Left hindlimb (tissue), 1 donor: ENCODE results near the gene LIX1.

Experiments
- DNase-seq: peaks from one replicate; pipeline ENCODE4 v3.0.0-alpha.2; 2018

Gene LIX1

DNA sequence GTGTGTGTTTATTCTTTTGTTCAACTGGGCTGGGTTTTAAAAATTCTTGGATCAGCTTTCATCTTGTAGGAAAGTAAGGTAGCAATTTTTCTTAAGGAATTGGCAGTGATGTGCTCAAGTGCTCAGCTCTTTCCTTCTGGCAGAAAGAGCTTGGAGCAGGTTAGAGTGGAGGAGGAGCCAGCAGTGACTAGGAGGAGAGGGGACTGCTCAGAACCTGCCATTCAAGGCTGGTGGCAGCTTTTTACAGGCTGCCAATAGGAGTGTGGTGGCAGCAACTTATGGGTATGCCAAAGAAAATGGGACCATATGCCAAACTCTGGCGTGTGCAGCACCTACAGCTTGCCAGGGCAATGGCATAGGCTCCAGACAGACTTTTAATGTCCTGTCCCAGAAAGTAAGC is 2.2 kb downstream of the LIX1 start:
- DNase-seq = peak; percentile 43

DNA sequence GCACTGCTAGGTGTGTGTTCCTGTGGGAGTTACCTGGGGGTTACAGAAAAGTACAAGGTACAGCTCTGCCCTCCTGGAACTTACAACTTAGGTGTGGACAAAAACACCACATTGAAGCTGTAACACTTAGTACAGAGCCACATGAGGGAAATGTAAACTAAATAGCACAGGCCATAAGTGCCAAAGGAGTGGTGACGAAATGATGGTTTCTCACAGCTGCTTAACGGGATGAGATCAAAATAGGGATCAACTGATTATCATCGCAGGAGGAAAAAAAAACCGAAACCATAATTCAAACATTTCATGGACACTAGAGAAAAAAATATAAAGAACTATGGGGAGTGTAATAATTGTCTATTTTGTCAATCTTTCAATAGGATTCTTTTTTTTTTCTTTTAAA is 5.9 kb downstream of the LIX1 start:
- DNase-seq = no peak

DNA sequence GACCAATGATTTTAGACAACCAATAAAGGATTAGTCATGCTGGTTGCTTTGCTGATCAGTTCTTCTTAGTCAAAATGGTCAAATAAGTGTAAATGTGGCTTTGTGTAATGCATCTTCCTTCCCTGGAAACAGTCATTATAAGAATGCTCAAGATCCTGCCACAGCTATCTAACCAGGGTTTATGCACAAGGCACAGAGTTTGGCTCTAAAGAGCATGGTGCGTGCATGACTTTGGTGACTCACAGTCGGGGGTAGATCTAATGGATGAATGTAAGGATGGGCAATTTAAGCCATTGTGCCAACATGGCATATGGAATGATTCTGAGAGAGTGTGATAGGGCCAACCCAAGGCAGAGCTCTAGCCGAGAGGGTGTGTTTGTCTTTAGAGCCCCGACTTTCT is 6.5 kb downstream of the LIX1 start:
- no peak for DNase-seq

DNA sequence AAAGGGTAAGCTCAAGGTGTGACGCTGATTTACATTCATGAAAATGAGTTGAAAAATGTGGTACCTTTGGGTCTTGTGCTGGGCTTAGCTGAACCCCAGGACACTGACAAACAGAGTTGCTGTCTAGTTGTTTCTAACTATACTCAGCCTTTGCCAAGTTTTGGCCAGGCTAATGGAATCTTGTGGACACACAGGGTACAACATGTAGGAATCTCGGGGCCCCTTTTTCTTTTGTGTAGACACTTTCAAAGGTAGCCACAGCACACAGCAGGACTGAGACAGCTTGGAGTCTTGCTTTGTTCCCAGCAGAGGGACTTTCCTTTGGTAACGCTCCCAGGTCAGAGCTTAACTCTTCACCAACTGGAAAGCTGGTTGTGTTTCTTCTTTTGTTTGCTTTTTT is 7.8 kb downstream of the LIX1 start:
- no peak for DNase-seq

DNA sequence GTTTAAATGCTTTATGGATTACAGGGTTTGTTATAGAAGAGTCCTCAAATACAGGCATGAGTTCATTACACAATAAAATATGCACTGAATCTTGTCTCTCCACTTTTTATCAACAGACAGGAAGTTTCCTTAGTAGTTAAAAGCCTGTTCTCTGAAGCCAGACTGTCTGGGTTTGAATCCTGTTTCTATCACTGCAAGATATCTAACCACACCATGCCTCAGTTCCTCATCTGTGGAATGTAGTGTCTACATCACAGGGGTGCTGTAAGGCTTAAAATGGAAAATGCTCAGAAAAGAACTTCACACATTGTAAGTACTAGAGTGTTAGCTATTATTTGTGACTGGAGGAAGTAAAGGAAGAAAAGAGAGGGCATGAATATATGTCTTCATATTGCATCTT is 9.3 kb downstream of the LIX1 start:
- no peak for DNase-seq

DNA sequence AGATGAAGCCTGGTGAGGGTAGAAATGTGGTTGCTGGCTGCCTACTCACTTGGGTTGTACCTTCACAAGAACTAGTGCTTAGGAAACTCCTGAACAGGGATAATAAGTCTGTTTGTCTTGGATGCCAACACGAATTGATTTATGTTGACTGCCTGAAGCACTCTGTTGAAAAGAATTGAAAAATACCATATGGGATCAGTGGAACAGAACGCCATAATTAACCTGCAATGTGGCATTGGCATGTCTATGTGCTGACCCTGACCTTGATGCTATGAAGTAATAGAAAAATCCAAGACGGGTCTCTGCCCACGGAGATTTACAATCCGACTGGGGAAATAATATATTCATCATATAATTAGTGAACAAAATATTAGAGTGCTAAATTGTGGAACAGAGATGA is 10.5 kb downstream of the LIX1 start:
- DNase-seq = no peak

DNA sequence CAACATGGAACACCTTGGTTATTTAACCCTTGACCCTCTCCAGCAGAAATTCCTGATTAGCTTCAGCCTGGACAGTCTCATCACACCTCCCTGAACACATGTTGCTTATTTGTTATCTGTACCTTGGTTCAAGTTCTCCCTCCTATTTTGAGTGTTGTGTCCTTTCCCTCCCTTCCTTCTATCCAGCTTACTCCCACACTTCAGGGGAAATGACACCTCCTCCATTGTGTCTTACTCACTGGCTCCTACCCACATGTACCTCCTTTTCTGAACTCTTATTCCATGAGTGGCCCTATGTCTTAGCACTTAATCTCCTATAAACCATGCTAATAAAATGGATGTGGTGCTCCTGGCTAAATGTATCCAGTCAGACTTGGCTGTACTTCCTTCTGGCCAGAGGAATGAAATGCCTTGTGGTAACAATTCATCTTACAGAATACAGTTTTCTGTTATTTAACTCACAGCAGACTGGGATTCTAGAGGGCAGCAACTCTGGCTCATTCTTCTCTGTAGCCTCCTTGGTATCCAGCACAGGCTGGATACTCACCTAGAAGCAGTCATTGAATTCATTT is 11.2 kb downstream of the LIX1 start:
- no peak for DNase-seq

DNA sequence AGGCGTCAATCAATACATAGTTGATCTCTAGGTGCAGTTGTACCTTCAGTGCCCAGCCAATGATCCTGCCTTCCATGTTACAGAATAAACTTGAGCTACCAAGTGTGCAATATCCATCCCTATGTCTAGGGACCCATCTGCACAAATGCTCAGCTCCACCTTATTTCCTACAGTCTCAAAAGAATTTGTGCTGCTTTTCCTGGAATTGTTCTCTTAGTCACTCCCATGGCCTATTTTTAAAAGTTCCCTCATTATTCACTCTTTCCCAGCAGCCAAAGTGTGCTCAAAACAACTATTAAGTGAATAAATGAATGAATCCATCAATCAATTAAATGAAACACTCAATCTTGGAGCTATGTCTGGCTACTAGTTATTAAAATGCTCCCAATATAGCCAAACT is 14.7 kb downstream of the LIX1 start:
- DNase-seq = no peak

DNA sequence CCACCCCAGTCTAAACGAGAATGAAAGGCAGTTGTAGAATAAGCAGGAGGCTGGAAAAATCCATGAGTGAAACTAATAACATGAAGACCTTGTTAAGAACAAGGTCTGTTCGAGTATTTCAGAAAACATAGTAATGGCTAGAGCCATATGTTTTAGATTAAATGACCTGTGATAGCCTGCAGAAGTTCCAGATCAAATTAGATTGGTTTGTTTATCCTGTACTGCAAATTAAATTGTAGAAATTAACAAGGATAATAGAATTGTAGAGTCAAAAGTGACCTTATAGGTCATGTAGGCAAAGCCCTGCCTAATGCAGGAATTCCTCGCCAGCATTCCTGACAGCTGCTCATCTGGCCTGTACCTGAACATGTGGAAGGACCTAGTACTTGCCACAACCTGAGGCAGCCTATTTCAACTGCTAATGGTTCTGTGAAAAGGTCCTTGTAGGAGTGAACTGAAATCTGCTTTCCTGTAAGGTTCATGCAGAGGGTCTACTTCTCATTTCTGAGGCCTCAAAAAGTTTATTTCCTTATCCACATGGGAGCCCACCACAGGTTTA is 17.2 kb downstream of the LIX1 start:
- DNase-seq = no peak

DNA sequence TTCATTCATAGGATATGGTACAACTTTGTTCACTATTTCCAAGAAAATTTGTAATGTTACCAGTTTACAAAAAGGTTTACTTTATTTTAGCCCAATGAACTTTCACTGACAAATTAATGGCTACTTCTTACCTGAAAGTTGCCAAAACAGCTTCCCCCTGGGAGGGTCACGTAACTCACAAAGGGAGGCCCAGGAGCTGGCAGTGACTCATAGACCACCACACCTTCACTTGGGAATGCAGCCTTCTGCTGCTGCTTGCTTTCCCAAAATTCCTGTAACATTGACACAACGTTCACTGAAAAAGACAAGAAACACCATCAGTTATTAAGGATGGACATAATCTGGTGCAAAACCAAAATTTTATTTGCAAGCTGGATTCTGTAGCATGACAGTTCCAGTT is 18.1 kb downstream of the LIX1 start:
- DNase-seq = no peak

DNA sequence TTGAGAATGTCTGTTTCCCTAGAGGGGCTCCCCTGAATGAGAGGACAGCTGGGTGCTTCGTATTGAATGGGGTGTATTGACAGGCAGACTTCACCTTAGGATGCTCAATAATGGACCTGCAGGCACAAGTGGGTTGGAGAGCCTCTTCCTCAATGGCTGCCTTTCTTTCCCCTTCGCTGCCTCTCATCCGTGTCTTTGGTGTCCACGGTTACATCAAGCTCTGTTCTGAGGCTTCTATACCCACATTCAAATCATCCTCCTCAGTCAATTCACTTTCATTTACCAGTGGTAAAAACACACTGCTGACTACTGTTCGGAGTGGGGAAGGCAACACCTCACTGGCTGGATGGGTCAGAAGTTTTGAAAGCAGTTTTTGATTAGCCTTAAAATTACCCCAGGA is 20.6 kb downstream of the LIX1 start:
- DNase-seq = no peak

DNA sequence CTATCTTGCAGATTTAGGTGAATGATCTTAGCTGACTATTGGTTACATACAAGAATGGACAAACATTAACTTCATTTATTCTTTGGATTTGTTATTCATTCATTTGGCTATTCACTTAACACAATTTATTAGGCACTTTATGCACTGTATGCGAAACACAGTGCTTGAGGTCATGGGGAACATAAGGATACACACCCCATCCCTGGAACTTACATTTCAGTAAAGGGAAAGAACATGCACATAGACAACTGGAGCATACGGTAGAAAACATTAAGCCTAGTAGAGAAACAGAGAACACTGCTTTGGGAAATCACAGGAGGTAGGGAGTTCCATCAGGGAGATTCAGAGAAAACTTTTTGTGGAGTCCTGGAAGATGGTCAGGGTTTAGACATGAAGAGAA is 22.2 kb downstream of the LIX1 start:
- DNase-seq = no peak

DNA sequence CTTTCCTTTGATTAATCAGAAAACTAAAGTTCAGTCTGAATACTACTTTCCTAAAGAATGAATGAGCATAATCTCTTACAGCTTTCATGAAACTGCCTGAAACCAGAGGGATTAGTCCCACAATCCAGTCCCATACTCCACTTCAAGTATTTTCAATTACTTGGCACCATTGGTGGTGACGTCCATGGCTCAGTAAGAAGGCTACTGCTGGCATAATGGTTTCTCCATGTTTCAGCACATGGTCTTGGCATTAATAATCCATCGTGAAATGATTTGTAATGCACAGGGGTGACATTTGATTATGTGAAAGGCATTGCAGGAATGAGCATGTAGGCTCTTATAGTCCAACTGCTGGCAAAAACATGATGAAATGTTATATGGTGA is 23.4 kb downstream of the LIX1 start:
- DNase-seq = peak; percentile 52

DNA sequence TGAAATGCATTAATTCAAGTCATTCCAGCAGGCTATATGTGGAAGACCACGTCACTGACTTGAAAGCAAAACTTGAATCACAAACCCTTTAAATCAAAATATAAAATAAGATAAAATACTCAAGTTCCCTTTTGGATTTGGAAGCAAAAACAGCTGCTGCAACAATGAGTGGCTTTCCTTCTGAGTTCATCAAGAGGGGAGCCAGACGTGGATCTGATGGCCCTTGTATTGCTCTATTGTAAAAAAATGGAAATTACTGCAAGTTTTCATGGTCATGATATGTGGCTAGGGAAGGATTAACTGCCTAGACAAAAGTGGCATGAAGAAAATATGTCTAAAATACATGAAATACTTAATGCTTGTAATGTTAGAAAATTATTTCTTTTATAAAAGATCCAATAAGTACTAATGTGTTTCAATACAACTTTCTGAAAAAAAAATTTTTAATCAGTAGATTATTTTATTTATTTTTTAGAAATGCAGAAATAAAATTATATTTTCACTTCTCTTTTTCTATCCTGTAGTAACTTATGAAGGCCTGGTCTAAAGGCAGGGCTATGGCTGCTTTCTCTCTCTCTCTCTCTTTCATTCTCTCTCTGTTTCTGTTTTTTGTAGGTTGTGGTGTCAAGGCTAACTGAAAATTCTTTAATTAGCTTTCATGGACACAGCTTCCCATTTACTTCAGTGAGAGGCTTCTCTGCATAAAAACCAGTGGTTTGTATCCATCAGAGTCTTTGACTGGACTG is 24.0 kb downstream of the LIX1 start:
- no peak for DNase-seq

DNA sequence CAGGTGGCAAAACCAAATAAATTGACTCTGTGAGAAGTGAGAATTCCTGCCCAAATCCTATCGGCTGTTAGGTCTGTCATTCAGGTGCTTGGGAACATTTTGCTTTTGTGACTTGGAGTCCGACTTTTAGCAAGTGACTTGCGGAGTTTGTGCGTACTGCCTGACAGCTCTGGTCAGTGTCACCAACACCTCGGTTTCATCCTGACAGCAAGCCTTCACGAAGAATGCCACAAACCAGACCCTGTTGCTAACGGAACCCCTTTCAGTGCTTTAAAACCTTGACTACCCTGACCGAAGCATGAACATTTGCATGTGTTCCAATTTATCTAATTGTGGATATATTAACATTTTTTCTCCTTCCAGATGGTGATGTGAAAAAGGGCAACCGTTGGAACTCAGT is 26.5 kb downstream of the LIX1 start:
- no peak for DNase-seq

DNA sequence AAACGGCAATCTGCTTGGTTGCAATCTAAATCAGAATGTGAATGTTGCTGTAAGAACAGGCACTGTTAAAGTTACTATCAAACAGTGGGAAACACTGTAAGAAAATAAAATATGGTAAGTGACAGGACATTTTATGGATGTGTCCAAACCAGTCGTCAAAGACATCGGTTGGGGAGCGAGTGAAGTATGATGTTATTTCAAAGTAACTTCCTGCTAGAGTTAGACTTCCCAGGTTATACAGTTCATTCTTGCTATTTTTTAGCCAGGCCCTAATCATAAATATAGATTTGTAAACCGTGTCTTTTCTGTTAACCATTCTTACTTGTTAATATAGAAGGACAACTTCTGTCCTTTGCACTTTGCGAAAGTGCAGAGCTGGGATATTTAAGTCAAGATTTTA is 30.2 kb downstream of the LIX1 start:
- no peak for DNase-seq

DNA sequence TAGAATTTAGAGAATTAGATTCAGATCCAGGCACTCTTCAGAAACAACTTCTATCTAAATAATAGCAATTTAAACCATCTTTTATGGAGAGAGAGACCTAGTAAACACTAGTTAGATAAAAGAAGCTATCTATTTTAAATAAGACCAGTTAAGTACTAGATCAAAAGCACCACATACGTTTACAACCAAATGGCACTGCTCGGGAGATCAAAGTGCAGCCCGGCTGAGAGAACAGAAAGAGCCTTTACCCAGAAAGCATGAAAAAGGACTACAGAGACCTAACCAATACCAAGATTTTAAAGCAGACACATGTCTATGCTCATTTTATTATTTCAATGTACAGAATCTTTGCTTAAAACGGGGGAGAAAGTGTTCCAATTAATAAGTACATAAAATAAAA is 30.8 kb downstream of the LIX1 start:
- DNase-seq = no peak

DNA sequence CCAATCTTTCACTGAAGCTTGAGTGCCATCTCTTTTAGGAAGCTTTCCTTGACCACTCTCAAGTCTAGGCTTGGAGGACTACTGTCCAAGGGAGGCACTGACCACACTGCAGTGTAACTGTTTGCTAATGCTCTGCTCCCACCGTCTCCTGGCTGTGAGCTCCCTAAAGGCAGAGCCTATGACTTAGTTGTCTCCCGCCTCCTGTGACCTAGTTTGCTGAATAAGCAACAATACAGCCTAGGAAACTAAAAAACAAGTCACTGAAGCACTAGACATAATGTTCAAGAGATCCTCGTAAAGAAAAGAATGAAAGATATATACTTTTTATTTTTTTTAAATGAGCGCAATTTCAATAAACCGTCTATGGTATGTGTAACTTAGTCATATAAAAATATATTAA is 31.4 kb downstream of the LIX1 start:
- no peak for DNase-seq

DNA sequence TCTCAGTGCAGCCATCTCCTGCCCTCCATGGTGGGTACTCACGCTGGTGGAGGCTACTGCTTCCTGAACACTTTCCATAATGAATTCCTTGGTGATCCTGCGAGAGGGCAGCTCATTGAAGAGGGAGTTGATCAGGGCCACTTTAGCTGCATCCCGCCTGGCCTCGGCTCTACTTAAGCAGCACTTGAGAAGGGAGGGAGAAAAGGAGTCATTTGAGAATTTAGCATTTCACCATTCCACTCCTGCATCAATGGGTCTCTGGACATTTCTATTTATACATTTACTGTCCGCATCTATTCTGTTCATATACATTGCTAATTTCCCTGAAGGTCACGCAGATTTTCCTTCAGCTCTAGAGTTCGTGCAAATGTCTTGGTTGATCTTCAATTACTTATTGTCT is 35.1 kb downstream of the LIX1 start:
- DNase-seq = no peak

DNA sequence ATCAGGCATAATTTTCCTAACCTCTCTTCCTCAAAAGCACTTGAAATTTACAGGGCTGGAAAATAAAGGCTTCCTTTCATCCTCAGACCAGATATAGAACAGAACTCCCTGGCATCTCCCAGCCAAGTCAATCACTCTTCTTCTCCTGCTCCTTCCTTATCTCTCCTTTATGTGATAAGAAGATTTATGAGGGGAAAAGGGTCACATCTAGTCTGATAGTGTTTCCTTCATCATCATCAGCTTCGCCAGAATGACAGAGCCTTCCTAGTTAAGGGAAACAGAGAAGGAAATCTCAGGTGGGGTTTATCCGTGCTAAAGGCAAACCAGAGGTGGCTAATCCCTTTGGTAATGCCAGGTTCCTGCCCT is 36.2 kb downstream of the LIX1 start:
- DNase-seq = no peak

DNA sequence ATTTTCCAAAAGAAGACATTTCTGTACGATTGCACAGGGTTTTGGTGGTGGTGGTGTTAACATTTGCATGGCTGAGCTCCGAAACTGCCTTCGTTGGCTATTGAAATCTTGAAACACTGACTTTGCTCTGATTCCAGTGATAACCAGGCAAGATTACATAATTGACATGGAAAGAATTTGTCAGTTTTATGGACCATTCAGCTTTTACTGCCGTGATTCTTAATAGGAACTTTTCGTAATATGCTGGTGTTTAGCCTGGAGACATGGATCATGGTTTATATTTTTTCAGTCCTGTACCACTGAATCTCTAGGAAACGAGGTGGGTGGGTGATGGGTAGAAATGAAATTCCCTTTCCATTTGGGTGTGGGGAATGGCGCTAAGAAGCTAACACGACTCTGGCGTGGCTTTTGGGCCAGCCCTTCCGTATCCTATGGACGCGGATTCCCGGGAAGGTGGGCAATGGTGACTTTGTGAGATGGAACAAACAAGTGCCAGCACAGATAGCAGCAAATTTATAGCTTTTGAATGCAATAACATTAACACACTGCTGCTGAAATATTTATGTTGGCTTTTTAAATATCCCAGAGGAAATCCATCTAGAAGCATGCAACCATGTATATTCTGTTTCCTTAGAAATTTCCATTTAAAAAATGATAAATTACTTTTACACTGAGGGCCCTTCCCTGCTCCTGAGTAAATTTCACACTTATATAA is 36.8 kb downstream of the LIX1 start:
- no peak for DNase-seq

DNA sequence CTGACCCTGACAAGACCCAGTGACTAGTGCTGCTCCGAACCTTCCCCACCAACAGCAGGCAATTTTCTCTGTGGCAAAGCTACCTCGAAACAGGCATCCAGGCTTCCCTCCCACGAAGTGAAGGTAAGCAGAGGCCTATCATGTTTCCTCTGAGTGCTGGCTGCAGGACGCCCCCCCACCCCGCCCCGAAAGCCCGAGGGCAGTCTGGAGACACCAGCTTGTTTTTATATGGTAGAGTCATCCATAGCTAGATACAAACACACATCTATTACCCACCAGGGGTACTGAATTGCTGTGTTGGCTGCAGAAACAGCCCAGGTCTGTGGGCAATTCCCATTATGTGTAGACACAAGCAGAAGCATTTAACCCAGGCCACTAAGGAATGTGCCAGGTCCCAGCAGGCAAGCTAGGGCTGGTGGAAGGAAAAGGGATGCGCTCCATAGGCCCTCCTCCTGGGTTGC is 40.4 kb downstream of the LIX1 start:
- no peak for DNase-seq

DNA sequence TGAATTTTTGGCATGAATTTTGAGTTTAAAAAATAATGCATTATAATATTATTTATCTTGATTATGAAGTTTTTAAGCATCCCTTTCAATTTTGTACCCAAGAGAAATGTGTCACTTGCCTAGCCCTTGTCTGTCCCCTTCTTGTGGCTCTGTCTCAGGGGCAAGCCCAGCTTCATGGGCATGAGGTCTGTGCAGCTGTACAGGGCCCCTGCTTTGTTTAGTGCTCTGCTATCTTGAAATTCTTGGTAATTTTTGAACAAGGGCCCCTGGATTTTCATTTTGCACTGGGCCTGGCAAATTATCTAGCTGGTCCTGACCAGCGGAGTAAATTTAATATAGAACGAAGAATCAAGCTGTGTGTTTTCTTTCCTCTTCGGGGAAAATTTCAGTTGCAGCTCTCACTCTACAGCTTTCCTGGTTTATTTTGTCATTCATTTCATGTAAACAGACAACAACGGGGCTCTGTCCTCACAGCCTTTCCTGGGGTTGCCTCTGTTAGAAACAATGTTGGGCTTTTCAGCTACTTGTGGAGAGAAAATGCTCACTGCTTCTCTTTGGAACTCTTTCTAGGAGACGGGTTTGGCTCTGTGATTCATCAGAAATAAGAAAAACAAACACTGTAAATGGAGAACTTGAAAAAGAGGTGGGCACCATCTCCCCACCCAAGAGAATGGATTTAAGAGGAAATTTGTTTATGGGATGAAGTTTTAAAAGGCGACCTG is 41.1 kb downstream of the LIX1 start:
- no peak for DNase-seq

DNA sequence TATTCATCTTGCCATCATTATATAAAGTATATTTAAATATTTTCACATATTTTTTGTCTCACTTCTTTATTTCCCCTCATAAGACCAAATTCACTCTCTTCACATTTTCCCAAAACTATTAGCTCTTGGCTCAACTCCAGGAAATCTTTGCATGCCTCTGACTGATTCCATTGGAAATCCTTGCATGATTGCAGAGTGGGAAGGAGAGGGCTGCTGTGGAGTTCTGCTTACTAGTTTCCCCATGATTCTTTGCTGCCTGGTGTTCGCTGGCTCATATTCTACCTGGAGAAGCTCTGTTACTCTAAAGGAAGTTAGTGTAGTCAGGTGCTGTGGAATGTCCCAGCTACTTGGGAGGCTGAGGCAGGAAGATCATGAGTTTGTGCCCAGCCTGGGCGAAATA is 41.9 kb downstream of the LIX1 start:
- DNase-seq = no peak
